NCI-H1048 (cell line): Measurements from ENCODE around the gene CFAP92.
A peak's percentile ranks its signal among the peaks of the same experiment; 100 is the strongest.
"Not testable (repeated sequence)": the region's sequence is repeated elsewhere in the genome, so short reads cannot be mapped to it uniquely, and the experiment has no call there.

Source experiments
- DNase-seq: peaks from one replicate; lab custom pipeline; 2025; lab: John Stamatoyannopoulos, UW

Gene CFAP92

DNA sequence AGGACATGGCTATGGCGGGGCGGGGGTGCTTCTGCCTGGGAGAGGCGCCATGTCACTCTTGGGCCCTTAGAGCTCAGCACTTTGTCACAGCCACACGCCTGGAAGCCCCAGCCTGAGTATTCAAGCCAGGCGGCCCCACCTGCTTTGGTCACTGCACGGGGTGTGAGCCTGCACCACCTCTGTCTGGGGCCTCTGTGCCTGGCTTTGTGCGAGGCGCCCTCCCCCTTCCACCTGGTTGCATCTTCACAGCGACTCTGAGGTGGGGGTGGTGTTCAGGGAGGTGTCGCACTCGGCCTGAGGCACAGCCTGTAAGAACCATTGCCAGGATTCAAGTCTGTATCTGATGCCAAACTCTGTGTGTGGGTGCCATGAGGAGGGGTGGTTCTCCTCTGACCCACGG, 90.4 kb downstream of the CFAP92 start:
- DNase-seq: no peak

DNA sequence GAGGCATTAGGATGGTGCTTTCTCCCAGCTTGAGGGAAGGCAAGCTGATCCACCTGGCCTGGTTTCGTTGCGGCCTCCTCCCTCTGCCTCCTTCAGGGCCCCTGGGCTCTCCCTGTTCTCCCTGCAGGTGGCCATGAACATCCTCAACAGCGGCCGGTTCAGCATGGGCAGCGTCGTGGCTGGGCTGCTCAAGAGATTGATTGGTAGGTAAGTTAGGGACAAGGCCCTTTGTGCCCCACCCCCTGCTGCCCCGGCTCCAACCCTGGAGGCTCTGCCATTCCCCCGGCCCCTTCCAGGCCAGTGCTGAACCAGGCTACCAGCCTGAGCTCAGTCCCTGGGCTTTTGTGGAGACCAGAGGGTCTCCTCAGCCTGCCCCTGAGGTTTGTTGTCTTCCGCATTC, 91.5 kb downstream of the CFAP92 start:
- no peak for DNase-seq

- no peak for DNase-seq
These were observed 97.8 kb downstream of the CFAP92 start for GRCh38 chr3:128895843-128896697.

- no peak for DNase-seq
These were observed 104.6 kb downstream of the CFAP92 start for GRCh38 chr3:128889139-128889894.

- DNase-seq: no peak
These were observed 108.9 kb downstream of the CFAP92 start for GRCh38 chr3:128884992-128885391.

- DNase-seq: no peak
These were observed 111.2 kb downstream of the CFAP92 start for GRCh38 chr3:128882719-128883118.

GRCh38 chr3:128881576-128881975, 112.3 kb downstream of the CFAP92 start:
- no peak for DNase-seq

DNA sequence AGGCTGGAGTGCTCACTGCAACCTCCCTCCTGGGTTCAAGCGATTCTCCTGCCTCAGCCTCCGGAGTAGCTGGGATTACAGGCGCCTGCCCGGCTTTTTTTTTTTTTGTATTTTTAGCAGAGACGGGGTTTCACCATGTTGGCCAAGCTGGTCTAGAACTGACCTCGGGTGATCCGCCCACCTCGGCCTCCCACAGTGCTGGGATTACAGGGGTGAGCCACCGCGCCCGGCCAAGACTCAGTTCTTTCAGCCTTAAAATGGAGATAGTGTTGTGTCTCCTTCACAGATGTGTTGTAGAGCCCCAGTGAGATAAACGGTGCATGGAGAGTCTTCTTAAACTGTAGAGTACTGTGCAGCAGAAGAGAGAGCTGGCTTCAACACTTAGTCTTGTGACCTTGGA, 113.4 kb downstream of the CFAP92 start:
- DNase-seq: not testable (repeated sequence)

- no peak for DNase-seq
These were observed 113.9 kb downstream of the CFAP92 start for GRCh38 chr3:128879991-128880390.

- peak; percentile 96 for DNase-seq
These were observed 114.5 kb downstream of the CFAP92 start, which contains the start of gene ACAD9 for GRCh38 chr3:128879125-128879969. Gene ACAD9, plus strand, starts transcription at chr3:128879620. Its CDS starts 72 bp downstream, at chr3:128879692.

- no peak for DNase-seq
These were observed 115.2 kb downstream of the CFAP92 start for GRCh38 chr3:128878556-128879124.

- no peak for DNase-seq
These were observed 115.8 kb downstream of the CFAP92 start for GRCh38 chr3:128878011-128878457.

DNA sequence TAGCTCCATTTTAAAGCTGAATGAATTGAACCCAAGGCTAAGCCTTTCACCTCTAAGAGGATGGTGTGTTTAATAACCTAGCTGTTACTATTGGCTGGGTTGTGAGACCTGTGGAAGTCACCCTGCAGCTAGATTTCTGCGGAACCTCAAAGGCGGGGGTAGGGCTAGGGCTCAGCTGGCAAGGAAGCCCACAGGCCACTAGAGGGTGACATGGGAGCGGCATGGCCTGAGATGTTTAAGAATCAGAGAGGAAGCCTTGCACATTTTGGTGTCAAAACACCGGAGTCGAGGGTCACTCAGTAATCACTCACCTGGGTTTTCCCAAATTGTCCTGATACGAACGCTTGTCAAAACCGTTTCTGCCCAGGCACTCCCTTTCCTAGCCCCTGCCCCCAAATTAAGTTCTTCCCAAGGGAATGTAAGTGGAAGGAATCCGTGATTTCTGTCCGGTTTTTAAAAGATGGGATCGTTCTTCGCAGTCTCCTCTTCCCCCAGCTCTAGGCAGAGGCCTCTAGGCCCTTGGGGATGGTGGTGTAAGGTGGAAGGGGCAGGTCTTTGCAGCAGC, 118.2 kb downstream of the CFAP92 start:
- DNase-seq: no peak

DNA sequence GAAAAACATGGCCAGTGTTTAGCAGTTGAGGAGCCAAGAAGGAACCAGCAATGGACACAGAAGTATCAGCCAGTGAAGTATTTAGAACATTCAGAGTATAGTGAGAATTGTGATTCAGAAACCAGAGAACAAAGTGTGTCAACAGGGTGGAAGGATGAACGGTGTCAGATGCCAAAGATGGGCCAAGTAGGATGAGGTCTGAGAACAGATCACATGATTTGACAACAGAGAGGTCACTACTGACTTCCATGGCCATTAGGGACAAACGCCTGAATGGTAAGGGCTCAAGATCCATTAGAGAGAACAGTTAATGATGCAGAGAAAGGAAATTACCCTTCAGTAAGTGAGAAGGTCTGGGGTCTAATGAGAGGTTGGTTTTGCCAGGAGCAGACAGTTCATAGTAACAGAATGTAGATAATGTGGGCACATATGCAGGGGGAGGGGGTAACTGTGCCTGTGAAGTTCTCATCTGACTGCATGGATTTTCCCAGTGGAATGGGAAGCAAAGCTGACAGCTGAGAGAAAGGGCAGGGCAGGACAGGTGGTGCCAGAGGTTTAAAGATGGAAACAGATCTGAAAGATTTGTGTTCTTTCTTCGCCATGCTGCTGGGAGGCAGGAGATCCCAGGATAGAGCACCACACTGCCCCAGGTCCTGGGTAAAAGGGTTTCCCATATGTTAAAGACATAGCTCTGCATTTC, 119.2 kb downstream of the CFAP92 start:
- no peak for DNase-seq

GRCh38 chr3:128873244-128874022, 120.4 kb downstream of the CFAP92 start:
- no peak for DNase-seq

- no peak for DNase-seq
These were observed 121.1 kb downstream of the CFAP92 start for GRCh38 chr3:128872744-128873143.

GRCh38 chr3:128872282-128872681, 121.6 kb downstream of the CFAP92 start:
- DNase-seq: no peak

GRCh38 chr3:128870347-128870746, 123.5 kb downstream of the CFAP92 start:
- no peak for DNase-seq

DNA sequence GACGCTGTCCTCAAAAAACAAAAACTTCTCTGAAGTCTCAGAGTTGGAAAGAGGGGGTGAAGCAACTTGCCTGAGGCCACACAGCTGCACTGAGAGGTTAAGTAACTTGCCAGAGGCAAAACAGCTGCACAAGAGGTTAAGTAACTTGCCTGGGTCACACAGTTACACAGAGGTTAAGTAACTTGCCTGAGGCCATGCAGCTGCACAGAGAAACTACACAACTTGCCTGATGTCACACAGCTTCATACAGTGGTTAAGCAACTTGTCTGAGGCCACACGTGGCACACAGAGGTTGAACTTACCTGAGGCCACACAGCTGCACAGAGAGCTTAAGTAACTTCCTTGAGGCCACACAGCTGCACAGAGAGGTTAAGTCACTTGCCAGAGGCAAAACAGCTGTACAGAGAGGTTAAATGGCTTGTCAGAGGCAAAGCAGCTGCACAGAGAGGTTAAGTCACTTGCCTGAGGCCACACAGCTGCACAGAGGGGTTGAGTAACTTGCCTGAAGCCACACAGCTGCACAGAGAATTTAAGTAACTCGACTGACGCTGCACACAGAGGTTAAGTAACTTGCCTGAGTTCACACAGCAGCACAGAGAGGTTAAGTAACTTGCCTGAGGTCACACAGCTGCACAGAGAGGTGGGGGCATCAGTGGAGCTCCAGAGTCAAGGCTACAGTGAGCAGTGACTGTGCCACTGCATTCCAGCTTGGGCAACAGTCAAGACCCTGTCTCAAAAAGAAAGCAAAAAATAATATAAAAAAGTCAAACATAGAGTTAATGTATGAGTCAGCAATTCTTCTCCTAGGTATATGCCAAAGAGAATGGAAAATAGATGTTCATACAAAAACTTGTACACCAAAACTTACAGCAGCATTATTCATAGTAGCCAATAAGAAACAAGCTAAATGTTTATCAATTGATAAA, 126.4 kb downstream of the CFAP92 start:
- no peak for DNase-seq
